ENCODE data around the gene OGG1.
"Not testable (repeated sequence)": the region's sequence is repeated elsewhere in the genome, so short reads cannot be mapped to it uniquely, and the experiment has no call there.

Gene OGG1

GRCh38 chr3:9768141-9768775 is 18.5 kb downstream of the OGG1 start:
- DNase-seq, result no peak

GRCh38 chr3:9769012-9769411 is 19.3 kb downstream of the OGG1 start:
- DNase-seq, result no peak

DNA sequence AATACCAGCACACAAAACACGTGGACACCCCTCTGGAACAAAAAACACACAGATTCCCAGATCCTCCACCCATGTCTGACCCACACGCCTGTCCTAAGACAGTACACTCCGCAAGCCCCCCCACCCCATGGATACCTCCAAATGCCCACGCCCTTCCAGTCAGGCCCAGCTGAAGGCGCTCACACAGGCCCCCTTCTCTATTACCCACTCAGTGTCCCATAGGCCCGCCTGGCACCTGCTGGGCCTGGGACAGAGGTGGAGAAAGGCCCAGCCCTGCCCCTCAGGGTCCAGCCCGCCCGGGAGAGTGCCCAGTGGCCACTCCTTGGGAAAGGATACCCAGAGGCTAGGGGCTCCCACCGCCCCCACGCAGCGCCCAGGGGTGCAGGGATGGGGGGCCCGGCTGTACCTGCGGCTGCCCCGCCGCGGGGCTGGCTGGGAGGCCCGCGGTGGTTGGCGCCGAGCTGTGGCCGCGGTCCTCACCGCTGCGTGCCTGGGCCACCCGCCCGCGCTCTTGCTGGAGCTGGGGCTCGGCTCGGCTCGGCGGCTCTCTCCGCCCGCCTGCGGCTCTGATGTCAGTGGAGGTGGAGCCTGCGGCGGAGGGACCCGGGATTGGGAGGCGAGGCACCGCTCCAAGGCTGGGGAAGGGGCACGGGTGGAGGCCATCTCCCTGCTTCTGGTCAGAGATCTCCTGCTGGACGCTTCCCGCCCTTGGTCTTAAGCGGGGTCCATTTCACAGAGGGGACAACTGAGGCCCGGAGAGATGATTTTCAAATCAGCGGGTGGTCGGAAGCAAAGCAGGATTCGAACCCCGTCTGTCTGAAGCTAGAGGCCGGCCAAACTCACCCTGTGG is 19.9 kb downstream of the OGG1 start, which contains the start of gene CAMK1:
TSS of gene CAMK1 (minus strand) at position 522 of the 850 bp plus-strand sequence. CDS start 2,198 bp downstream, outside the sequence.
- peak; percentile 80 for DNase-seq

GRCh38 chr3:9770276-9770812 is 20.6 kb downstream of the OGG1 start:
- DNase-seq, result no peak

DNA sequence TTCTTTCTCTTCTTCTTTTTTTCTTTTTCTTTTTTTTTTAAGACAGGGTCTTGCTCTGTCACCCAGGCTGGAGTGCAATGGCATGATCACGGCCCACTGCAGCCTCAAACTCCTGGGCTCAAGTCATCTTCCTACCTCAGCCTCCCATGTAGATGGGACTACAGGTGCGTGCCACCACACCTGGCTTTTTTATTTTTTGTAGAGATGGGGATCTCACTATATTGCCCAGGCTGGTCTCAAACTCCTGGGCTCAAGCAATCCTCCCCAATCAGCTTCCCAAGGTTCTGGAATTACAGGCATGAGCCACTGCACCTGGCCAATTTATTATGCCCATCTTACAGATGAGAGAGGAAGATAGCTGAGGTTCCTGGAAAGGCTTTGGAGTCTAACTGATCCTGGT is 21.3 kb downstream of the OGG1 start:
- not testable (repeated sequence) for DNase-seq

- no peak for DNase-seq
These were observed 27.3 kb downstream of the OGG1 start for GRCh38 chr3:9776896-9777693.

DNA sequence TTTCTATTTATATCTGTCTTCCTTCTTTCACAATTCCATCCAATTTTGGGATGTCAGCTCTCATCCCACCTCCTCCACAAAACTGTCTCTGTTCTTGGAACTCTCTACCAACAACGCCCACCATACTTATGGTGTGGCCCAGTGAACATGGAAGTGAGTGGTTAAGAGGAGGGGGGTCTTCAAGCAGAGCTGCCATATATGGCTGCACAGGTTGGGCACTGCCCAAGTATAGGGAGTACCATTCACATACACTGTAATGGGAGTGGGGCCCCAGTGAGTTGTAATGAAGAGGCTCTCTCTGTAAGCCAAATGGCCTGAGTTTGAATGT is 27.9 kb downstream of the OGG1 start:
- DNase-seq, result no peak

DNA sequence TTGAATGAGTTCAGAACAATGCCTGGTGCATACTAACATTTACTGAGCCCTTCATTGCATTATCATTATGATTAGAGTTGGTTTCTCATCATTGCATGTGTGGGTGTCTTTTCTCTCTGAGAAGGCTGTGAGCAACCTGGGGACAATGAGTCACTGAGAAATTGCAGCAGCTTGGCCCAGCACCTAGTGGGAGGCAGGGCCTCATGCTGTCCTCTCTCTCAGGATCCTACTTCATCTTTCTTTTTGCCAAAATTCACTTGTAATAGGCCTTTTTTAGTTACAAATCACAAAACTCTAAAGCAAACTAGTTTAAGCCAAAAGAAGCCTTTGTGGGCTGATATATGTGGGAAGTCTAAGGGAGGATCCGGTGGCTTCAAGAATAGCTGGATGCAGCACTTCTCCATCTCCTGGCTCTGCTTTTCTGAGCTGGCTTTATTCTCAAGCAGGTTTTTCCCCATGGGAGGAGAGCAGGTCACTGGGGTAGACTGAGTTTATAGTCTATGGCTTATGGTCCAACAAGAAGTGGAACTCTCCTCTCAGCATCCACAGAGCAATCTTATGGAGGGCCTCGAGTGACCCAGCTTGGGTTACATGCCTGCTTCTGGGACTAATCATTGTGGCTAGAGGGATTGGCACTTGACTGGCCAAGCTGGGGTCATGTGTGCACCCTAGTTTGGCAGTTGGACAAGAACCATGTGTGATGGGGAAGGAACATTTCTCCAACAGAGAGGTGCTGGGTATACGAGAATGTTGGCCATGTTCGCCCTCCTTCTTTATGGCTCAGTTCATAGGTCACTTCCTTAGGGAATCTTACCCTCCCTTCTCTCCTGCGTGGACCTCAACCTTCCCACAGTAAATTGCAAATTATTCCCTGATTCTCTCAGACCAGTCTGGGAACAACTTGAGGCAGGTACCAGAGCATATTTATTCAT is 28.7 kb downstream of the OGG1 start:
- DNase-seq, result no peak

GRCh38 chr3:9779075-9779593 is 29.4 kb downstream of the OGG1 start:
- DNase-seq, result no peak

- no peak for DNase-seq
These were observed 30.1 kb downstream of the OGG1 start for GRCh38 chr3:9779721-9780457.

DNA sequence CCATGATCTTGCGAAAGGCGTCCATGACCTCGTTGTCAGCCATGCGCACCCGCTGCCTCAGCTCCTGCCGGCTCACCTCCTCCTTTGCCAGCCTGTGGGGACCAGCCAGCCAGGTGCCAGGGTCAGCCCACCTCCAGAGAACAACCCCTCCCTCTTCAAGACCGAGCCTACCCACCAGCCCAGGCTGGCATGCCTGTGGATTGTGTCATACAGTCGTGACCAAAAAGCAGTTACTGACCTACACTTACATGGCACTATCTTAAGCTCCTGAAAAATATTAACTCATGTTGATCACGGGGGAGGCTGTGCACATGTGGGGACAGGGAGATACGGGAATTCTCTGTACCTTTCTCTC is 30.7 kb downstream of the OGG1 start:
- DNase-seq, result no peak

GRCh38 chr3:9780910-9781309 is 31.2 kb downstream of the OGG1 start:
- no peak for DNase-seq

DNA sequence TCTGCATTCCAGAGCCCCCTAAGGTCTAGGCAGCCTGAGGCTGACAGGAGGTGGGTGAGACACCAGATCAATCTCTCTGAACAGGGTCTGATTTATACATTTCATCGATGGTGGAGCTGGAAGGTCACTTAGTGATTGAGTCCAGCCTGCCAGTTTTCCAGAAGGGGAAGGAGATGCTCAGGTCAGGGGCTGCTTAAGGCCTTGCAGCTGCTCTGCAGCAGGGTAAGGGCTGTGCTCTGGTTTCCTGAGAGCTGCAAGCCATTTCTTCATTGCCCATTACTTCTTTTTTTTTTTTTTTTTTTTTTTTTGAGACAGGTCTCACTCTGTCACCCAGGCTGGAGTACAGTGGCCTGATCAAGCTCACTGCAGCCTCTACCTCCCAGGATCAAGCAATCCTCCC is 31.8 kb downstream of the OGG1 start:
- DNase-seq, result no peak

DNA sequence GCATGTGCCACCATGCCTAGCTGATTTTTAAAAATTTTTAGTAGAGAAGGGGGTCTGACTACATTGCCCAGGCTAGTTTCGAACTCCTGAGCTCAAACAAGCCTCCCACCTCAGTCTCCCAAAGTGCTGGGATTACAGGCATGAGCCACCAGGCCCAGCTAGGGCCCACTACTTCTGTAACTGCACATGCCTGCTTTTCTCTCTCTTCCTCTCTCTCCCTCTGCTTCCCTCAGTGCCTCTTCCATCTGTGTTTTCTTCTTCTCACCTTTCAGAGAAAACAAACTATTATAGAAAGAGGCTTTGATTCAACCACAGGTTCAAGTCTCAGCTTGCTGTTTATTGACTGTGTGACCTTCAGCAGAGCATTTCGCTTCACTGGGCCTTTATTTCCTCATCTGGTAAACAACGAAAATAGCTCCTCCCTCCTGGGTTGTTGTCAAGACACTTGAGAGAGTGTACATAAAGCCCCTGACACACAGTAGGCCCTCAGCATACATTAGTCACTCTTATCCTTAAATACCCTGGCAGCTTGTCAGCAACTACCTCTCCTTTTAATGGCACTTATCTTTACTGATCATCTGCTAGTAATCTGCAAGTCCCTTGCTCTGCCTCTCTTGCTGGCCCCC is 32.3 kb downstream of the OGG1 start:
- DNase-seq, result no peak

DNA sequence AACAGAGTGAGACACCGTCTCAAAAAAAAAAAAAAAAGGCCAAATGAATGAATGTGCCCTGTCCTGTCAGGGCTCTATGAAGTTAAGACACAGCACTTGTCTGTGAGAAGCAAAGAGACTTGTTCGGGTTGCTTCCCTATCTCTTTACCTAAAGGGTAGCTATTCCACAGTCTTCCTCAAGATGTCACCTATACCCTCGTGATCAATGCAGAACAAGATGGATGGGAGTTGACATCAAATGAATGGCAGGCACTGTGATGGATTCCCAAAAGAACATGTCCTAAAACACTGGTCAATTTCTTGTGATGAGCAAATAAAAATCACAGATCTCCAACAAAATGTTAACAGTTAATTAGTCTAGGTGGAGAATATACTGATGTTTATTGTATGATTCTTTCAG is 33.0 kb downstream of the OGG1 start:
- DNase-seq, result no peak

GRCh38 chr3:9783954-9784353 is 34.2 kb downstream of the OGG1 start:
- no peak for DNase-seq

- DNase-seq, result no peak
These were observed 35.2 kb downstream of the OGG1 start for GRCh38 chr3:9784965-9785364.

GRCh38 chr3:9785602-9786001 is 35.9 kb downstream of the OGG1 start:
- no peak for DNase-seq

- DNase-seq, result no peak
These were observed 36.5 kb downstream of the OGG1 start for GRCh38 chr3:9786209-9786739.

DNA sequence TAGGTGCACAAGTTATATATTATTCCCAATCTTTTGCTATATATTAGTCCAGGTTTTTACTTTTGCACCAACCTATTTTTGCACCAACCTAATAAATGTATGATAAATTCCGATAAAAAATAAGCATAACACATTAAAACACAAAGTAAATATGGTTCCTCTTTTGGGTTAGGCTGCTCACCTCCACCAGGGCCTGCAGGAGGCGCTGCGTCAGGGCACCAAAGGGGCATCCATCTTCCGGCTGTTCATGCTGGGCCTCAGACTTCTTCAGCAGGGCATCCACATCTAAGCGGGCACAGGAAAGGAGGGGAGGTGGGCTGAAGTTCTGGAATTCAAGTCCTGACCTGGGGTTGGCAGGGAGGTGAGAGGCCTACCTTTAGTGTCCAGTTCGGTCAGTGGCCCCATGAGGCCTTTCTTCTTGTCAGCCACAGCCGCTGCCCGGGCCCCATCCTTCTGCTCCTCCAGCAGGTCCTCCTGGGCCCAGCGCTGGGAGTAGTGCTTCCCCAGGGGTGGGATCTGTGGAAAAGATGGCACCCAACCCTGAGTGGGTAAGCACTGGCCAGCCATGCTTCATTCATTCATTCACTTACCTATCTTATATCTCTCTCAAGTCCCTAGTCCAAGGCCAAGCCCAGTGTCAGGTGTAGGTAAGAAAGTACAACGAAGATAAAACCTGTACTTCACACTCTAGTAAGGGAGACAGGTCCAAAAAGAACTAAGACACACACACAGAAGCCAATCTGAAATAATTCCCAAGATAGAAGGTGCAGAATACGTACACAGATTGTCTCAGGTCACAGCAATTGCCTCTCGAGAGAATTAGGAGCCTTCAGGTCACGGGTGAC is 37.3 kb downstream of the OGG1 start:
- no peak for DNase-seq

Data from retina (tissue), 1 donor.